ENCODE measurements around the gene TDRD5.

TDRD5 gene, protein sequence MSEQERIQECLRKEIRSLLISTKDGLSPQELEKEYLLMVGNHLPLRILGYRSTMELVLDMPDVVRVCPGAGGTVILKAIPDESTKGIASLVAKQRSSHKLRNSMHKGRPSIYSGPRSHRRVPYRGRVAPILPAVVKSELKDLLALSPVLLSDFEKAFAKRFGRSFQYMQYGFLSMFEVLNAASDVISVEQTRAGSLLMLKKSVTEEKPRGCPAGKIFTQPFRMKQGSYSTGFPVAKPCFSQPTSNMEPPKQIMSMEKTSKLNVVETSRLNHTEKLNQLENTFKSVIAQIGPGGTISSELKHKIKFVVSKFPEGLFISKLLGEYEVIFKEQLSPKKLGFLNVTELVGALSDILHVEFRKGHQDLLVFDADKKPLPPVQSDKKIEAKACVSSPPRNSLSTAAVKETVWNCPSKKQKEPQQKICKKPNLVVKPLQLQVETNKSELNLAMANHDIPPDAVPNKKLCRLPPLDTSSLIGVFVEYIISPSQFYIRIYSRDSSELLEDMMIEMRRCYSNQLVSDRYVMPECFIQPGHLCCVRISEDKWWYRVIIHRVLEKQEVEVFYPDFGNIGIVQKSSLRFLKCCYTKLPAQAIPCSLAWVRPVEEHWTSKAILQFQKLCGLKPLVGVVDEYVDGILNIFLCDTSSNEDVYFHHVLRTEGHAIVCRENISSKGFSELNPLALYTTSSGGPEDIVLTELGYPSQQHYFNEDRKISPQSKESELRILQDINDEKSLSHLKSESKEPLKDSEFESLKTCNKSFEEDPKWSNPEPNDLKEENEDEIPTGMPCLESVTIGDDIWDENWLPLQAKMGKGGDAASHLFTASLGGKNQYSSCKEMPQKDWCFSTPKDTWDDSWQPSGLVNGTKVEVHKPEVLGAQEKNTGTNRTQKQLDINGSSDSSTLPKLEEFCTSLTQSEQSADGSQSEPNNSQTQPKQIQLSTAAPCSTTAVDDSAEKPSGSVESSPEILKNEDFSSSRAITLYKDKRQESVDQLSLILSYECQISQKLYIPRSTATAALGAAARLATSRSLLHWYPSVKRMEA

DNA sequence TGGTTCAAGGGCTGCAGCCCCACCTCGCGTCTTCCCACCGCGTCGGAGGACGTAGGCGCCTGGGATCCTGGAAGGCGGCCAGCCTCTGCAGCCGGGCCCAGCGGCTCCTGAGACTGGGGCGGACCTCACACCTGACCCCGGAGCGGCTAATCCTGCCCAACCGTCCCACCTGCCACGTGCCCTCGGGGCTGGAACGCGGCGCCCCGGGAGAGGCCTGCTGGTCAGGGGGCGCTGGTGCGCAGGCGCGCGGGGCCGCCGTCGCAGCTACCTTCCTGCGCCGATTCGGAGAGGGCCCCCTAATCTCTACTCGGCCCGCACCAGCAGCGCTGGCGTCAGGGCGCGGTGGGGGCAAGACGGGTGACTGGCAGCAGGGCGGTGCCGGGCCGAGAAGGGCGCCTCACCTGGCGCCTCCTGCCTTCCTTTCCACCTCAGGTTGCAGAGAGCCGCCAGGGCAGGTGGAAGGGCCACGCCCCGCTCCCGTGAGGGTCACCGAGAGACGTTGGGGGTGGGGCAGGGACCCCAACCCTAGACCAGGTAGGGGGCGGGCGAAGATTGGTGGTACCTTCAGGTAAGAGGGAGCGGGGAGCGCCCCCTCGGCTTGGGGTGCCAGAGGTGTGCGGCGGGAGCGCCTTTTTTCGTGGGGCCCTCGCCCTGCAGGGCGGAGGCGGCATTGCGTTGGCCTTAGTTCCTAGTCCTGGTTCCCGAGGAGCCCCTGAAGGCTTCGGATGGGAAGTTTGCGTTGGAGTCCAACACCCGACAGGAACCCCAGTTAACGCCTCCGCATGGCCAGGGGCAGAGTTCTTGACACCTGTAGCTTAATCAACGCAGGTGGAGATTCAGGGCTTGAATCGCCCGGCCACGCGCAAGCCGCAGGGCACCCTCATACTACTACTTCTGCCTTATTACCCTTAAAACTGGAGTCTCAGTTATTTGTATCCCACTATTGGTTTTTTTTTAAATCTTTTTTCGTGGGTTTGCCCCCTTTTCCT lies at the start of gene TDRD5:
Gene TDRD5, plus strand, starts transcription at position 241 of the 989 bp plus-strand sequence. CDS start 784 bp downstream, outside the sequence.
- no peak for DNase-seq

GRCh38 chr1:179545321-179545720 lies 46.3 kb upstream of the TDRD5 start:
- DNase-seq = no peak

GRCh38 chr1:179547021-179547535 lies 44.6 kb upstream of the TDRD5 start:
- DNase-seq = no peak

GRCh38 chr1:179548666-179549367 lies 42.8 kb upstream of the TDRD5 start:
- DNase-seq = no peak

DNA sequence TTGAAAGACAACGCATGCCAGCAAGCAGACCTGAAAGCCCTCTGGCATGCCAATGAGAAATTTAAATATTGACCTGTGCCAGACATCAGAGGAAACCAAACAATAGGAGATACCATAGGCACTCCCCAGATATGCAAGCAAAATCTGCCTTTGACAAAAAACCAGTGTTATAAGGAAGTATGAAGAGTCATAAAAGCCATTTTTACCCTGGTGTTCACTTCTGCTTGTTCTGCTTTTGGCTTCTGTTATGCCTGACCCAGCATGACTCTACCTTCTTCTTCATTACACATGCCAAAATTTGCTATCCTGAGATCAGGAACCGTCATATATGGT lies 42.3 kb upstream of the TDRD5 start:
- no peak for DNase-seq

GRCh38 chr1:179550746-179551682 lies 40.6 kb upstream of the TDRD5 start:
- no peak for DNase-seq

DNA sequence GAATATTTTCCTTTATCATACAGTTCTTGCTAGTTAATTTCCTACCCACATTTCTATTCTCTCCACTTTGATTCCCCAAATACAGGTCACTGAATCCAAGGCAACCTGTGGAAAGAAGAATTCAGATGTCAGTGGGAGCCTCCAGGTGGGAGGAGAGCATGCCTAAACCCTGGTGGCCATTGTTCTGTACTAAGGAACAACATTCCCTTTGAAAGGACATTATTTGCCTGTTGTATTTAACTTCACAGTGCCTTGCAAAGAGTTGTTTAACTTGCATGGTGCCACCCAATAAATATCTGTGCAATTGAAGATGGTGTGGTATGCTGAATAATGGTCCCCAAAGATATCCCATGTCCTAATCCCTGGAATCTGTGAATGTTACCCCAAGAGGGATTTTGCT lies 37.2 kb upstream of the TDRD5 start:
- no peak for DNase-seq

- no peak for DNase-seq
Observed at GRCh38 chr1:179558078-179558477, 33.6 kb upstream of the TDRD5 start.

GRCh38 chr1:179575497-179576314 lies 15.9 kb upstream of the TDRD5 start, which contains the start of gene NPHS2:
Gene NPHS2, minus strand, starts transcription at chr1:179575948. Its CDS starts 84 bp downstream, at chr1:179575864.
- DNase-seq = no peak

DNA sequence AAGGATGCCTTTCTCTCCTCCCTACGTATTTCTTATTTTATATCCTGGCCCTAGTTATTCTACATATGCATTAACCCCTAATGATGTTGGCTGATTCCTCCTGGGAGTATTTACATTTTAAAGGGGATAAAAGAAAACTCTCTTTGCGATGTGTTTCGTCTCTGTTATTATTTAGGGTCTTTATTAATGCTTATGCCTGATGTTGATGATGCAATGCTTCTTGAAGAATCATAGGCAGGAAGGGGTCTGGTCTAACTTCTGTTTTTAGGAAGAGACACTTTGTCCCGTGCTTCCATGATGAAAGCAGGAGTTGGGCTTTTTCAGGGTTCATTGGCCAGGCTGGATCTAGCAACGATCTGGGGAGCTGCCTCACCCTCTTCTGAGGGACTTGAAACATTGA lies 15.1 kb upstream of the TDRD5 start:
- no peak for DNase-seq

GRCh38 chr1:179583771-179584320 lies 7.8 kb upstream of the TDRD5 start:
- no peak for DNase-seq

GRCh38 chr1:179586107-179586823 lies 5.4 kb upstream of the TDRD5 start:
- peak; percentile 65 for DNase-seq

DNA sequence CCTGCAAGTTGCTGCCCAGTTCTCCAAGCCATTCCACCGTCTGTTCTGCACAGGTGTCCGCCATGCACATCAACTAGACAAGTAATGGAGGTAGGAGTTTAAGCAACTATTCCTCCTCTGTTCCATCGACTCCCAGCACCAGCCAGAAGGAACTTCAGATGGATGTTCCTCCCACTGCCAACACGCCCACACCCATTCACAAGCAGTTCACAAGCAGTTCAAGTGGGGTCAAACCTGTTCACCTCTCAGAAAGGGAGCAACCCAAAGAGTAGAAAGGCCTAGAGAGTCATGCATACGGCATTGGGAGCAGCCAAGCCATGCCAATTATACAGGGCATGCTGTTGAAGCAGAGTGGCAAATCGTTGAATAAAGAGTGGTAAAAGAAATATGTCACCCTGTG lies 4.3 kb upstream of the TDRD5 start:
- no peak for DNase-seq

DNA sequence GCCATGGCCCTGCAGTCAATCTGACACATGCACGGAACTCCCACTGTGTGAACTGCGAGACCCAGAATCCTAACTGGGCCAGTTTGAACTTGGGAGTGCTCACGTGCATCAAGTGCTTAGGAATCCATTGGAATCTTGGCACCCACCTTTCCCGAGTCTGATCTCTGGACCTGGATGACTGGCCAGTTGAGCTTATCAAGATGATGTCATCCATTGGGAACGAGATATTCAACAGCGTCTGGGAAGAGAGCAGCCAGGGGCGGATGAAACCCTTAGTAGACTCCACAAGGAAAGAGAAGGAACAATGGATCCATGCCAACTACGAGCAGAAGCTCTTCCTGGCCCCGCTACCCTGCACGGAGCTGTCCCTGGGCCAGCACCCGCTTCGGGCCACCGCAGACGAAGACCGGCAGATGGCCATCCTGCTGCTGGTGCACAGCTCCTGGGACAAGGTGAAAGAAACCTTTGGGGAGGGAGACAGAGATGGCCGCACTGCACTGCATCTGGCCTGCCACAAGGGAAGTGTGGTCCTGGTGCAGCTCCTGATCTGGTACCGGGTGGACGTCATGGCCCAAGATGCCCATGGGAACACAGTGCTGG lies 3.1 kb upstream of the TDRD5 start:
- no peak for DNase-seq

DNA sequence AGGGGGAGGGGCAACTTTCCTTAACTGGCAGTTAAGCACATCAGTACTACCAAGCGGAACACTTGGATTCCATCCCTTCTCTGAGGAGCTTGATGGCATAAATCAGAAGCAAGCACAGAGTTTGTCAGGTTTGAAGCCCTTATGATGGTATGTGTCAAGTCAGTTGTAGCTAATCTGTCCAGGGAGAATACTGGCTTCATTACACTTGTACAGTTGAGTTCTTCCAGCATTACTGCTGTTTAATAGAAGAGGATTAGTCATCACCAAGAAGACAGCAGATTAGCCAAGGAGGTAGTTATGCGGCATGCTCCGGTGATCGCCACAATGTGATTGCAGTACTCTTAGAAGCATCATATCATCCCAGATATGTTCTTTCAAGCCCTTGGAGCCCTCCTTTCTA lies 2.1 kb upstream of the TDRD5 start:
- DNase-seq = no peak

GRCh38 chr1:179590671-179591070 lies 961 bp upstream of the TDRD5 start:
- DNase-seq = no peak

DNA sequence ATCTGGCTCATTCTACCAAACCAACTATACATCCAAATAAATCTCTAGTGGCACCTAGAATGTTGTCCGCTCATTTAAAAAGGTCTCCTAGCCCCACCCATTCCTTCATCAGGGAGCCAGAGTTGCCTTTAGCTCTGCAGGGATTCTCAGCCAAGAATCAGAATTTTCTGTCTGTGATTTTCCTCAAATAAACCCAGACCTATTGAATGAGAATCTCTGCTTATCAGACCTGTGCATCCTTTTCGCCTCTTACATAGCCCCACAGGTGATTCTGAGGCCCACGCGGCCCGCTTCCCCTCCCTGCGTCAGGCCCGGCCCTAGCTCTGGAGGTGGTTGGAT lies 410 bp upstream of the TDRD5 start:
- DNase-seq = no peak

- no peak for DNase-seq
Observed at GRCh38 chr1:179598631-179599030, 7.0 kb downstream of the TDRD5 start.

Measured in SHP77 treated with DMSO at 0.1 percent for 48 hours (cell line).